Fibroblast of the aortic adventitia (primary cell): Measurements from ENCODE around the gene MDM2. TPM values are rescaled to one million over a fixed set of nuclear protein-coding genes. Genes with fewer than 3 reads are reported as not detected.

ENCODE experiments used
- DNase-seq: peaks from one replicate; pipeline ENCODE4 v3.0.0-alpha.2; 2010; ENCODE audit warnings: low read depth
- H3K4me3 ChIP-seq: 2 replicates; pipeline ENCODE4 v1.5.1; 2011; ENCODE audit warnings: low read depth, mild to moderate bottlenecking, control low read depth, low read length, moderate library complexity
- total RNA-seq: library from RNA; depleted of rRNA; stranded (reverse); fragments of >200 nt; gene quantifications from 2 replicates; pipeline ENCODE4 v1.2.3, GENCODE V29; 2012; ENCODE audit warnings: low replicate concordance
- TF ChIP-seq, protein P1 (sequence below): IDR thresholded peaks from 2 replicates; pipeline ENCODE4 v1.5.1; 2011; ENCODE audit warnings: mild to moderate bottlenecking, low read length, control low read depth, inconsistent platforms; ENCODE audit not compliant: insufficient read depth

The MDM2 gene
- total RNA-seq, 1 donor, result 241 TPM

DNA sequence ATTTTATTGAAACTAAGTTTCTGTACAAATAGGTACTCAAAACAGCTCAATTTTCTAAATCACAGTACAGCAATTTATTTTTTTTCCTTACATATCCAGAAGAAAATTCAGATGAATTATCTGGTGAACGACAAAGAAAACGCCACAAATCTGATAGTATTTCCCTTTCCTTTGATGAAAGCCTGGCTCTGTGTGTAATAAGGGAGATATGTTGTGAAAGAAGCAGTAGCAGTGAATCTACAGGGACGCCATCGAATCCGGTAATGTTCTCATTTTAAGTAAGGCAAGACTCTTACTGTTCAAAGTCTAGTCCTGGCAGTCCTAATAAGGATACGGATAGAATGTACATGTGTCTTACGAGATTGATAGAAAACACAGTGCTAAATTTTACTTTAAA is 20.7 kb downstream of the MDM2 start:
- DNase-seq, result no peak
- H3K4me3 ChIP-seq, result no peak overlapping the region
- TF ChIP-seq, protein P1, sequence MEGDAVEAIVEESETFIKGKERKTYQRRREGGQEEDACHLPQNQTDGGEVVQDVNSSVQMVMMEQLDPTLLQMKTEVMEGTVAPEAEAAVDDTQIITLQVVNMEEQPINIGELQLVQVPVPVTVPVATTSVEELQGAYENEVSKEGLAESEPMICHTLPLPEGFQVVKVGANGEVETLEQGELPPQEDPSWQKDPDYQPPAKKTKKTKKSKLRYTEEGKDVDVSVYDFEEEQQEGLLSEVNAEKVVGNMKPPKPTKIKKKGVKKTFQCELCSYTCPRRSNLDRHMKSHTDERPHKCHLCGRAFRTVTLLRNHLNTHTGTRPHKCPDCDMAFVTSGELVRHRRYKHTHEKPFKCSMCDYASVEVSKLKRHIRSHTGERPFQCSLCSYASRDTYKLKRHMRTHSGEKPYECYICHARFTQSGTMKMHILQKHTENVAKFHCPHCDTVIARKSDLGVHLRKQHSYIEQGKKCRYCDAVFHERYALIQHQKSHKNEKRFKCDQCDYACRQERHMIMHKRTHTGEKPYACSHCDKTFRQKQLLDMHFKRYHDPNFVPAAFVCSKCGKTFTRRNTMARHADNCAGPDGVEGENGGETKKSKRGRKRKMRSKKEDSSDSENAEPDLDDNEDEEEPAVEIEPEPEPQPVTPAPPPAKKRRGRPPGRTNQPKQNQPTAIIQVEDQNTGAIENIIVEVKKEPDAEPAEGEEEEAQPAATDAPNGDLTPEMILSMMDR, result no peak

GRCh38 chr12:68831272-68831671 is 23.3 kb downstream of the MDM2 start:
- H3K4me3 ChIP-seq, result no peak overlapping the region
- DNase-seq, result no peak
- TF ChIP-seq, protein P1, result no peak

DNA sequence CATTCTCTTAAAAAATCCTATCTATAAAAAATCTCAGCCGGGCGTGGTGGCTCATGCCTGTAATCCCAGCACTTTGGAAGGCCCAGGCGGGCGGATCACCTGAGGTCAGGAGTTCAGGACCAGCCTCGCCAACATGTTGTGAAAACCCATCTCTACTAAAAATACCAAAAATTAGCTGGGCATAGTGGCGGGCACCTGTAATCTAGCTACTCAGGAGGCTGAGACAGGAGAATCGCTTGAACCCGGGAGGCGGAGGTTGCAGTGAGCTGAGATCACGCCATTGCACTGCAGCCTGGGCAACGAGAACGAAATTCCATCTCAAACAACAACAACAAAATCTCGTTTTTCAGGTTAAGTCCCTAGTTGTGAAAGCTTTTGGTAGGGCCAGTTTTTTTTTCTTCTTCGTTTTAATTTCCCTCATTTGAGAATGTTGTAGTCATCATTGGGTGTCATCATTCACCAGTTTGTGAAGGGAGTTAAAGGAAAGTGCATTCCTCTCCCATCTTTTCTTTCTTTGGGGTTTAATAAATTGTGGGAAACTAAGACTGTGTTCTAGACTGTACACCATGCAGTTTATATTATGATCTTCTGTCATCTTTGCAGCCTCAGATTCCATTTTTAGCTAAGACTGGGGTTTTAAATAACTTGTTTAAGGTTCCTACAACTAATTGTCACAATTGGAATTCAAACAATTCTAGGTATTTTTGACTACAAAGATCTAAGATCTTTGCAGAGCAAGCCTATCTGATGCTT is 23.9 kb downstream of the MDM2 start:
- H3K4me3 ChIP-seq, result no peak overlapping the region
- TF ChIP-seq, protein P1, result no peak
- no peak for DNase-seq

- no peak for DNase-seq
- H3K4me3 ChIP-seq, result no peak overlapping the region
- TF ChIP-seq, protein P1, result no peak
Measured at GRCh38 chr12:68832504-68832867, 24.5 kb downstream of the MDM2 start.

DNA sequence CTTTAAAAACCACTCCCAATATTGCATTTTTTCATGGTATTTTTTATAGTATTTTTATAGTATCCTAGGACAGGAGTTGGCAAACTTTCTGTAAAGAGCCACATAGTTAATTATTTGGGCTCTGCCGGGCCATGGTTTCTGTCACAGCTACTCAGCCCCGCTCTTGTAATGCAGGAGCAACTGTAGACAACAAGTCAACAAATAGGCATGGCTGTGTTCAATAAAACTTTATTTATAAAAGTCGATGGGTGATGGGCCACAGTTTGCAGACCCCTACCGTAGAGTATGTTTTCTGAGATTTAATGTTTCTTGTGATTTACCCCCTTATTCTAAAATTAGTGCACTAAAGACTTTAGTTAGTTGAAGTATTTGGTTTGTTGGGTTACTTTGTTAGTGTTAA is 25.5 kb downstream of the MDM2 start:
- TF ChIP-seq, protein P1, result no peak
- no peak overlapping the region for H3K4me3 ChIP-seq

DNA sequence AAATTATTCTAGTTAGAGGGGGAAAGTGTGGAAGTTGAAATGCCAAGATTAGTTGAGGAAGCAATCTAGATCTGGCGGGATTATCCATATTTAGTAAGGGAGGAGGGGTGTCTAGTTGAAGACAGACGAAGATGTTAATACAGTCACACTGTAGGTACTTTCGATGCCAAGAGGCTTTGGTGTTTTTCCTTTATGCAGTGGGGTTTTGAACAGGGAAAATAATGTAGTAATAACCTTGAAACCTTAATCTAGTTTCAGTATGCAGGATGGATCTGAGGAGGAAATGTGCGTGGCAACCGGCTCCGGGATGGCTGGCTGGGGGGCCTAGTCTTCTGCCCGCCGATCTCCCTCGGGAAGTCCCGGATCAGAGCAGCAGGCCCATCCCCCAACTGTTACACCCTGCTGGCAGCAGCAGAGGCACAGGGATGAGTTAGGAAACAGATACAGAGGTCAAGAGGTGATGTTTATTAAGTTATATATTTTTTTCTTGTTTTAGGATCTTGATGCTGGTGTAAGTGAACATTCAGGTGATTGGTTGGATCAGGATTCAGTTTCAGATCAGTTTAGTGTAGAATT is 27.4 kb downstream of the MDM2 start:
- TF ChIP-seq, protein P1, result no peak
- no peak for DNase-seq
- H3K4me3 ChIP-seq, result no peak overlapping the region

More for the DNA sequence above, 25.5 kb downstream of the MDM2 start:
- no peak for DNase-seq
